Measurements from ENCODE around the gene FSD1.
"Not testable (repeated sequence)": the region's sequence is repeated elsewhere in the genome, so short reads cannot be mapped to it uniquely, and the experiment has no call there.

The FSD1 gene

DNA sequence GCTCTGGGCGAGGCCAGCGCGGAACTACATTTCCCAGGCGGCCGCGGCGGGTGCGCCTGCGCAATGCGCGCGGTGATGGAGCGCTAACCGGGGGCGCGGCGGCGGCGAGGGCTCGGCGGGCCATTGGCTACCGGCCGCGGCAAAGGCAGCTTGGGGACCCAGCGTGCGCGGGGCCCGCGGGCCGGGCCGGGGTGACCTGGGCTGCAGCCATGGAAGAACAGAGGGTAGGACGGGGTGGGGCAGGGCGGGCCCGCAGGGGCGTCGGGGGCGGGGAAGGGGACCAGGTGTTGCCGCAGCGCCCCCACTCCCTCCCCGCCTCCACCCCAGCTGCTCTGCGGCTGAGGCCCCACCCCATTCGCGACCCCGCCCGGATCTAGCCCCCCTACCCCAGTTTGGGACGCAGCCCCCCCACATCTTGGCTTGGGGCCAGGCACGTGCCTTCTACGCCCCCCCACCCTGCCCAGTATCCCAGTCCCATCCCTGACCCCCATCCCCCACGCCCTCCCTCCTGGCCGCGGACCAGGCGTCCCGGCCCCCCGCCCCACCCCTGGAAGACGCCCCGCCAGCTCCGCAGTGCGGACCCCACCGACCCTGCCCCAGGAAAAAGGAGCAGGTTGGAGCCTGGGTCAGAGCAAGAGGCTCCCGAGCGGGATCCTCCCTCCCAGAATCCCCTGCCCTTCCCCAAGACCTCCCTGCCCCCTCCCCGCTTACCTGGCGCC, at the start of gene FSD1:
FSD1 (plus strand) TSS at position 61 of the 719 bp plus-strand sequence; CDS start at position 210, 149 bp downstream.
- Mint-ChIP-seq H3K4me3 (peak within 1 kb of the TSS; percentile 81 to 89), H3K27ac (peak within 1 kb of the TSS; percentile 31 to 80), H3K27me3 (no peaks in the 10 kb centered on the region)

DNA sequence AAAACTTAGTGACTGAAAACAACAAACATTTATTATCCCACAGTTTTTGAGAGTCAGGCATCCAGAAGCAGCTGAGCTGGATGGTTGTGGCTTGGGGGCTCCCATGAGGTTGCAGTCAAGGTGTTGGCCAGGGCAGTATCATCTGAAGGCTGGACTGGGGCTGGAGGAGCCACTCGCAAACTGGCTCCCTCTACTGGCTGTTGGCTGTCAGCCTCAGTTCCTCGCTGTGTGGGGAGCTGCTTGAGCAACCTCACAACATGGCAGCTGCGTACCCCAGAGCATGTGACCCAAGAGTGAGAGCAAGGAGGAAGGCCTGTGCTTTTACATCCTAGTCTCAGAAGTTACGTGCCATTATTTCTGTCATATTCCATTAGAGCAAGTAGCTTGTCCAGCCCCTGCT, 47.8 kb upstream of the FSD1 start:
- H3K27ac Mint-ChIP-seq: no peak overlapping the region
- peaks cover 6 to 9% of the 10 kb centered on the region in 2 donors for H3K9me3 Mint-ChIP-seq
- ATAC-seq: no peak

More for the DNA sequence above, at the start of gene FSD1:
- Mint-ChIP-seq H3K4me1 (peaks cover 50% of the 10 kb centered on the region), H3K9me3 (no peaks in the 10 kb centered on the region)
- ATAC-seq (peak; percentile 91), DNase-seq (peak; percentile 83 to 86)

DNA sequence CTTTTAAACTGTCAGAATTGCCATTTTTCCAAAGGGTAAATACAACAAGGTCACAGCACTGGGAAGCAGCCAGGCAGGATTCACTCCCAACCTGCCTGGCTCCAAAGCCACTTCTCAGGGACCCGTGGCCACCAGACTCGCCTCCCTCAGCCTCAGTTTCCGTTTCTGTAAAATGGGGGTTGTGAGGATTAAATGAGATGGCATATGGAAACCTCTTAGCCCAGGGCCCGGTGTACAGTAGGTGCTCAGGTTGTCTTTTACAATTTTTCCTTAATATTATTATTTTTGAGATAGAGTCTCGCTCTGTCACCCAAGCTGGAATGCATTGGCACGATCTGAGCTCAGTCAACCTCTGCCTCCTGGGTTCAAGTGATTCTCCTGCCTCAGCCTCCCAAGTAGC, 47.4 kb upstream of the FSD1 start:
- no peaks in the 10 kb centered on the region for H3K4me1 Mint-ChIP-seq
- H3K27ac Mint-ChIP-seq: peak overlapping the region in 1 of 2 donors; percentile 27
- peaks cover 6 to 9% of the 10 kb centered on the region in 2 donors for H3K9me3 Mint-ChIP-seq
- H3K4me3 Mint-ChIP-seq: no peak overlapping the region
- no peaks in the 10 kb centered on the region for H3K27me3 Mint-ChIP-seq
- DNase-seq (no peak), ATAC-seq (no peak)

More for the DNA sequence above, 47.8 kb upstream of the FSD1 start:
- no peak for DNase-seq
- H3K27me3 Mint-ChIP-seq: no peaks in the 10 kb centered on the region
- no peak overlapping the region for H3K4me3 Mint-ChIP-seq
- no peaks in the 10 kb centered on the region for H3K4me1 Mint-ChIP-seq

DNA sequence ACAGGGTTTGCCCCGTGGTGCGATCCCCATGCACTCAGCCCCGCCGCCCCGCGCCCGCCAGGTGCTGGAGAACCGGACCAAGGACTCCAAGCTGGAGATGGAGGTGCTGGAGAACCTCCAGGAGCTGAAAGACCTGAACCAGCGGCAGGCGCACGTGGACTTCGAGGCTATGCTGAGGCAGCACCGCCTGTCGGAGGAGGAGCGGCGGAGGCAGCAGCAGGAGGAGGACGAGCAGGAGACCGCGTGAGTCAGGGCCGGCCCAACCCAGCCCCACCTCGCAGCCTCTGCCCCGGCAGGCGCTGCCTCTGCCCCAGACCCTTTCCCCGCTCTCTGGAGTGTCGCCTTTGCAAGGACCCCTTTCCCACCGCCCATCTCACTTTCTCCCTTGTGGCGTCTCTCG, 46.2 kb upstream of the FSD1 start:
- Mint-ChIP-seq H3K4me3 (no peak overlapping the region), H3K9me3 (peaks cover 6 to 9% of the 10 kb centered on the region in 2 donors), H3K27ac (peak overlapping the region in 1 of 2 donors; percentile 37), H3K4me1 (peaks cover 2% of the 10 kb centered on the region), H3K27me3 (no peaks in the 10 kb centered on the region)
- DNase-seq (no peak), ATAC-seq (no peak)

DNA sequence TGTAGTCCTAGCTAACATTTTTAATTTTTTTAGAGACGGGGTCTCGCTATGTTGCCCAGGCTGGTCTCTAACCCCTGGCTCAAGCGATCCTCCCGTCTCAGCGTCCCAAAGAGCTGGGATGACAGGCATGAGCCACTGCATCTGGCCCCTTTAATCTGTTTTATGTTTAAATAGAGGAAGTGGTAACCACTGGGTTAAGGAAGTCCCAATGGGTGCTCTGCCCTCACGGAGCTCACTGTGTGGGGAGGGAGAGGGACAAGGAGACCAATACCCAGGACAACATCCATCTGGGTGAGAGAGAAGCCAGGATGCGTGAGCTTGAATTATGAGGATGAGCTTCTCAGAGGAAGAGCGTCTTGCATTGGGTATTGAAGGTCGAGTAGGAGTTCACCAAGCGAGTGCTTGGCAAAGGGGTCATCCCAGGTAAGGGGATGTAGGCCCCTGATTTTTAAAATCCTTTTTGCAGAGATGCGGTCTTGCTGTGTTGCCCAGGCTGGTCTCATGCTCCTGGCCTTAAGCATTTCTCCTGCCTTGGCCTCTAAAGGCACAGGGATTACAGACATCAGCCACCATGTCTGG, 43.7 kb upstream of the FSD1 start:
- Mint-ChIP-seq H3K4me3 (no peak overlapping the region), H3K9me3 (no peaks in the 10 kb centered on the region), H3K27me3 (no peaks in the 10 kb centered on the region), H3K4me1 (peaks cover 27% of the 10 kb centered on the region), H3K27ac (no peak overlapping the region)
- ATAC-seq: no peak
- DNase-seq: no peak

DNA sequence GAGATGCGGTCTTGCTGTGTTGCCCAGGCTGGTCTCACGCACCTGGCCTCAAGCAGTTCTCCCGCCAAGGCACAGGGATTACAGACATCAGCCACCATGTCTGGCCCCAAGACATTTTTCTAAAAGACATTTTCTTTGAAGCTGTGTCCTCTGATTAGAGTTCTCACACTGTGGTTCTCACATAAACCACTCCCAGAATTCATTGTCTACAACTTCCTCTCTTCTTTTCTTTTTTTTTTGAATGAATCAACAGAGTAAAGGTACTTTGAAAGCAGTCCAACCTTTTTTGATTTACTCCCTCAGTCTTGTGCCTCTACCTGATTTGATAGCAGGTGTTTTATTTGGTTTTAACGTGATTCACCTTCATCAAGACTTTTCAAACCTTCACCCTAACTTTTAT, 39.6 kb upstream of the FSD1 start:
- peak overlapping the region; percentile 78 to 93 for H3K27ac Mint-ChIP-seq
- peaks cover 43% of the 10 kb centered on the region for H3K4me1 Mint-ChIP-seq
- H3K4me3 Mint-ChIP-seq: peak overlapping the region; percentile 17 to 46
- DNase-seq (no peak), ATAC-seq (no peak)
- H3K9me3 Mint-ChIP-seq: no peaks in the 10 kb centered on the region
- H3K27me3 Mint-ChIP-seq: no peaks in the 10 kb centered on the region

DNA sequence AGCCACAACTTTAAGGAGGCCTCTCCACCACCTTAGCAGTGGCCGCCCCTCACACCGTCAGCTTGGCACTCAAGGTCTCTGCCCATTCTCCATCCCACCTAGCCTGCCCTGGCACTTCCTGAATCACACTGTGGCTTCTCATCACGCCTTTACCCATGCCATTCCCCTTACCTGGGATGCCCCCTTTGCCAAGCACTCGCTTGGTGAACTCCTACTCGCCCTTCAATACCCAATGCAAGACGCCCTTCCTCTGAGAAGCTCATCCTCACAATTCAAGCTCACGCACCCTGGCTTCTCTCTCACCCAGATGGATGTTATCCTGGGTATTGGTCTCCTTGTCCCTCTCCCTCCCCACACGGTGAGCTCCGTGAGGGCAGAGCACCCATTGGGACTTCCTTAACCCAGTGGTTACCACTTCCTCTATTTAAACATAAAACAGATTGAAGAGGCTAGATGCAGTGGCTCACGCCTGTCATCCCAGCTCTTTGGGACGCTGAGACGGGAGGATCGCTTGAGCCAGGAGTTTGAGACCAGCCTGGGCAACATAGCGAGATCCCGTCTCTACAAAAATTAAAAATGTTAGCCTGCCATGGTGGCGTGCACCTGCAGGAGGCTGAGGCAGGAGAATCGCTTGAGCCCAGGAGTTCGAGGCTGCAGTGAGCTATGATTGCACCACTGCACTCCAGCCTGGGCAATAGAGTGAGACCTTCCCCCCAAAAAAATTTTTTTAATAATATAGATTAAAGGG, 38.0 kb upstream of the FSD1 start:
- peaks cover 43% of the 10 kb centered on the region for H3K4me1 Mint-ChIP-seq
- no peaks in the 10 kb centered on the region for H3K27me3 Mint-ChIP-seq
- peak overlapping the region in 1 of 2 donors; percentile 6 for H3K4me3 Mint-ChIP-seq
- ATAC-seq (no peak), DNase-seq (no peak)
- peak overlapping the region in 1 of 2 donors; percentile 60 for H3K27ac Mint-ChIP-seq
- no peaks in the 10 kb centered on the region for H3K9me3 Mint-ChIP-seq

DNA sequence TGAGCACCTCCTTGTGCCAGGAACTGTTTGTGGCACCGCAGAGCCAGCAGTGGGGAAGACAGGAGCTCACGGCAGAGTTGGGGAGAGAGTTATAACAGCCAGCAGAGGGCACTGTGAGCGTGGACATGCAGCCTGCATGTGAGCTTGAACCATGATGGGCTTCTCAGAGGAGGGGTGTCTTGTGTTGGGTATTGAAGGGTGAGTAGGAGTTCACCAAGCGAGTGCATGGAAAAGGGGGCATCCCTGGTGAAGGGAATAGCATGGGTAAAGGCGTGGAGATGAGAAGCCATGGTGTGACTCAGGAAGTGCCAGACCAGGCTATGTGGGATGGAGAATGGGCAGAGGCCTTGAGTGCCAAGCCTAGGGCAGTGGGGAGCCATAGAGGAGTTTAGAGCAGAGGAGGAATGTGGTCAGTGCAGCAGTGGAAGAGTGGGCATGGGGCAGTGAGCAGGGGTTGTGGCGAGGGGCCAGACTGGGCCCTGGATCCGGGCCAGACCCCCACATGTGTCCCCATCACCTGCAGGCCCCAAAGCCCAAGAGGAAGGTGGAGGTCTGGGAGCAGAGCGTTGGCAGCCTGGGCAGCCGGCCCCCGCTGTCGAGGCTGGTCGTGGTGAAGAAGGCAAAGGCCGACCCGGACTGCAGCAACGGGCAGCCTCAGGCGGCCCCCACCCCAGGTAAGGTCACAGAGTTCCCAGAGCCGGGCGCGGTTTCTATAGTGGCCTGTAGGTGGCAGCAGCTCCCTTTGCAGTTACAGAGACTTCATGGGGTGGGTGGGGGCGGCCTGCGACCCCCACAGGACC, 37.1 kb upstream of the FSD1 start:
- H3K27ac Mint-ChIP-seq: peak overlapping the region in 1 of 2 donors; percentile 29
- peaks cover 43% of the 10 kb centered on the region for H3K4me1 Mint-ChIP-seq
- H3K4me3 Mint-ChIP-seq: no peak overlapping the region
- no peaks in the 10 kb centered on the region for H3K9me3 Mint-ChIP-seq
- DNase-seq (peak; percentile 60 to 64), ATAC-seq (peak; percentile 85)
- H3K27me3 Mint-ChIP-seq: no peaks in the 10 kb centered on the region

DNA sequence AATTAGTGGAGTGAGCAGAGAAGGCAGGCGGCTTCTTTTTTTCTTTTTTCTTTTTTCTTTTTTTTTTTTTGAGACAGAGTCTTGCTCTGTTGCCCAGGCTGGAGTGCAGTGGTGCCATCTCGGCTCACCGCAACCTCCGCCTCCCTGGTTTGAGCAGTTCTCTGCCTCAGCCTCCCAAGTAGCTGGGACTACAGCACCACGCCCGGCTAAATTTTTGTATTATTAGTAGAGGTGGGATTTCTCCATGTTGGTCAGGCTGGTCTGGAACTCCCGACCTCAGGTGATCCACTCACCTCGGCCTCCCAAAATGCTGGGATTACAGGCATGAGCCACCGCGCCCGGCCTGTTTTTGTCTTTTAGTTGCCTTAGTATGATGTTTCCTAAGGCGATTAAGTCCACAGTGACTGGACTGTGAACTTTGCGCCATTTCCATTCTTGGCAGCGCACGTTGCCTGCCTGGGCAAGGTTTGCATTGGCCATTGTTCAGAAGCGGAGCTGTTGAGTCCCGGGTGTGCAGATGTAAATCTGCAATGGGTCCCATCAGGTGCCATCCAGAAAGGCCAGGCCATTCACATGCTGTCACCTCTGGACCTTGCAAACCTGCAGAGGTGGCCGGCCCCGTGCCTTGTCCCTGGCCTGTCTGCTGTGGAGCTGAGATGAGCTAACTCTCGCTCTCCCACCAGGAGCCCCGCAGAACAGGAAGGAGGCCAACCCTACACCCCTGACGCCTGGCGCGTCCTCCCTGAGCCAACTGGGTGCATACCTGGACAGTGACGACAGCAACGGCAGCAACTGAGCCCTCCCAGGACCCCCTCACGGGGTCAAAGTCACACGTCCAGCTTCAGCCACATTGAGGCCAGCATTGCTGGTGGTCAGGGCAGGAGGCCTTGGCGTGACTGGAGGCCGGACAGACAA, 36.2 kb upstream of the FSD1 start:
- Mint-ChIP-seq H3K4me1 (peaks cover 41% of the 10 kb centered on the region), H3K9me3 (no peaks in the 10 kb centered on the region), H3K27me3 (no peaks in the 10 kb centered on the region), H3K4me3 (no peak overlapping the region), H3K27ac (no peak overlapping the region)
- DNase-seq: no peak
- ATAC-seq: no peak

DNA sequence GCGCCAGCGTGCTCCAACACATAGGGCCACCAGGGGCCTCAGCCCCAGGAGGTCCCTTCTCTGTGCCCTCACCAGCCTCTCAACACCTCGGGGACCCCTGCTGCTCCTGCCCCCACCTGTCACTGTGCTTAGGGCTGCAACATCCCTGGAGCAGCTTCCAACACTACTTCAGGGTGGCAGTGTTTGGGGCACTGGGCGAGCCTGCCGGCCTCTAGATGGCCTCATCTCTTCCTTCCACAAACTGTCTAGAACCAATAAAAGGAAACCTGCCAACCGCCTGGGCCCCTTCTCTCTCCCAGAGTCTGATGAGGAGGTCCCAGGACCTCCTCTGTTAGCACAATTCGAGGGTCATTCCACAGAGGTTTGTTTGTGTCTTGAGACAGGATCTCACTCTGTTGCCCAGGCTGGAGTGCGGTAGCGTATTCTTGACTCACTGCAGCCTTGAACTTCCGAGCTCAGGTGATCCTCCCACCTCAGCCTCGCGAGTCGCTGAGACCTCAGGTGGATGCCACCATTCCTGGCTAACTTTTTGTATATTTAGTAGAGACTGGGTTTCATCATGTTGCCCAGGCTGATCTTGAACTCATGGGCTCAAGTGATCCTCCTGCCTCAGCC, 35.5 kb upstream of the FSD1 start:
- Mint-ChIP-seq H3K4me1 (peaks cover 34% of the 10 kb centered on the region), H3K27me3 (no peaks in the 10 kb centered on the region), H3K27ac (no peak overlapping the region), H3K4me3 (no peak overlapping the region), H3K9me3 (no peaks in the 10 kb centered on the region)
- DNase-seq: no peak
- ATAC-seq: no peak

DNA sequence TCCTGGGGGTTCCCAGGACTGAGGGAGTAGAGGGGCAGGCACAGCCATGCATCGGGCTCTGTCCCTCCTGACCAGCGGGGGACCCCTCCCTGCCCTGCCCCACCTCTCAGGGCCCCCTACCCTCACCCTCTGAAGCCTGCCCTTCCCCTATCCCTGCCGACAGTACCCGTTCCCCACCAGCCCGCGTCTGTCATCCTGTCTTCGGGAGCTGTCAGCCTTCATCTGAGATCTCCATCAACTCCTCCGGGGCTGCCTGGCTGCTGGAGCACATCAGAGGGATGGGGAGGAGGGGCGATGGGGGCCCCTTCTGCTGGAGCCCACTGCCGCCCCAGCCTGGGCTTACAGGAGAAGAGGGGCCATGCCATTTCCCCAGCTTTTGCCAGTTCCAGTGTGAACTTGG, 31.5 kb upstream of the FSD1 start:
- peak overlapping the region in 1 of 2 donors; percentile 48 for H3K27ac Mint-ChIP-seq
- H3K4me3 Mint-ChIP-seq: no peak overlapping the region
- H3K4me1 Mint-ChIP-seq: no peaks in the 10 kb centered on the region
- no peaks in the 10 kb centered on the region for H3K27me3 Mint-ChIP-seq
- DNase-seq (no peak), ATAC-seq (no peak)
- H3K9me3 Mint-ChIP-seq: no peaks in the 10 kb centered on the region

DNA sequence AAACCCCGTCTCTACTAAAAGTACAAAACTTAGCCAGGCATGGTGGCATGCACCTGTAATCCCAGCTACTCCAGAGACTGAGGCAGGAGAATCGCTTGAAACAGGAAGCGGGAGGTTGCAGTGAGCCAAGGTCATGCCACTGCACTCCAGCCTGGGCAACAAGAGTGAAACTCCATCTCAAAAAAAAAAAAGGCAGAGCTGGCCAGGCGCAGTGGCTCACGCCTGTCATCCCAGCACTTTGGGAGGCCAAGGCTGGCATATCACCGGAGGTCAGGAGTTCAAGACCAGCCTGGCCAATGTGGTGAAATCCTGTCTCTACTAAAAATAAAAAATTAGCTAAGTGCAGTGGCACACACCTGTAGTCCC, 30.1 kb upstream of the FSD1 start:
- H3K9me3 Mint-ChIP-seq, ATAC-seq, H3K4me3 Mint-ChIP-seq: not testable (repeated sequence)

DNA sequence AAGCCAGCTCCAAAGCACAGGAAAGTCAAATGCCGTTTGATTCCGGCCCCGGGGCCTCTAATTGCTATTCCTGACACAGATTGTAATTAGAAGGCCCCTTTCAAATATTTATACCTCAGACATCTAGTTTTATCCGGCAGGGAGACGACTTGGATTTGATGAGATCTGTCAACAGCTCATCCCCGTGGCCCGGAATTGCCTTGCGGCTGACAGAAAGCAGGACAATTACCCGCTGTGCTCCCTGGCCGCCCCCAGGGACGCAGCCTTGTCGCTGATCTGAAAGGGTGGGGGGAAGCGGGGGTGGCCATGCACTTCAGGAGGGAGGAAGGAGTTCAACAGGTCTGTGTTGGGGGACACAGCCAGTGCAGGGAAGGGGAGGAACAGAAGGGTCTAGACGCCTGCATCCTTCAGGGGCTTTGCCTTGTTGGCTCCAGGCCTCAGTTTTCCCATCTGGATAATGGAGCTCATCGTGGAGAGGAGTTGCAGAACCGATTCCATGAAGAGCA, 27.2 kb upstream of the FSD1 start:
- no peak overlapping the region for H3K27ac Mint-ChIP-seq
- H3K9me3 Mint-ChIP-seq: no peaks in the 10 kb centered on the region
- DNase-seq (no peak), ATAC-seq (no peak)
- no peak overlapping the region for H3K4me3 Mint-ChIP-seq
- H3K4me1 Mint-ChIP-seq: peaks cover 7% of the 10 kb centered on the region
- H3K27me3 Mint-ChIP-seq: peaks cover 40% of the 10 kb centered on the region

More for the DNA sequence above, 30.1 kb upstream of the FSD1 start:
- not testable (repeated sequence) for H3K4me1 Mint-ChIP-seq, H3K27ac Mint-ChIP-seq, DNase-seq
- peaks cover 12% of the 10 kb centered on the region for H3K27me3 Mint-ChIP-seq

DNA sequence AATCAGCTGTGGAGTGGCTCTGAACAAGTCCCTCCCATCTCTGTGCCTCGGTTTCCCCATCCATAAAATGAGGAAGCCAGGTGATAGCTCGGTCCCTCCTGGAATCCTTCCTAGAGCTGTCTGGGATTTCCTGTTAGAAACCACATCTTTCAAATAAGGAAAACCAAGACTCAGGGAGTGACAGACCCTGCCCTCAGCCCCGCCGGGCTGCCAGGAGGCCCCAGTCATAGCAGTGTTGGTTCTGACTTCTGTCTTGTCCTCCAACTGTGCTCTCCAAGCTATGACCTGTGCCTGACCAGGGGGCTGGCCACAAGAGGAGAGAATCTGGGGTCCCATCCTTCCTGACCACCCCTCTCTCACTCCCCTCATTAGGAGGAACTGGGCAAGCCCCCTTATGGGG, 26.4 kb upstream of the FSD1 start:
- ATAC-seq (no peak), DNase-seq (no peak)
- Mint-ChIP-seq H3K27ac (no peak overlapping the region), H3K27me3 (peaks cover 40% of the 10 kb centered on the region), H3K4me3 (no peak overlapping the region), H3K4me1 (peaks cover 7% of the 10 kb centered on the region), H3K9me3 (no peaks in the 10 kb centered on the region)

Data from stimulated activated naive CD8-positive, alpha-beta T cell treated with anti-CD3 and anti-CD28 coated beads, Interleukin-15, amount 100 ng/mL, for 72 hours (primary cell).